ENCODE measurements around the gene MRPS18B.

Gene MRPS18B

DNA sequence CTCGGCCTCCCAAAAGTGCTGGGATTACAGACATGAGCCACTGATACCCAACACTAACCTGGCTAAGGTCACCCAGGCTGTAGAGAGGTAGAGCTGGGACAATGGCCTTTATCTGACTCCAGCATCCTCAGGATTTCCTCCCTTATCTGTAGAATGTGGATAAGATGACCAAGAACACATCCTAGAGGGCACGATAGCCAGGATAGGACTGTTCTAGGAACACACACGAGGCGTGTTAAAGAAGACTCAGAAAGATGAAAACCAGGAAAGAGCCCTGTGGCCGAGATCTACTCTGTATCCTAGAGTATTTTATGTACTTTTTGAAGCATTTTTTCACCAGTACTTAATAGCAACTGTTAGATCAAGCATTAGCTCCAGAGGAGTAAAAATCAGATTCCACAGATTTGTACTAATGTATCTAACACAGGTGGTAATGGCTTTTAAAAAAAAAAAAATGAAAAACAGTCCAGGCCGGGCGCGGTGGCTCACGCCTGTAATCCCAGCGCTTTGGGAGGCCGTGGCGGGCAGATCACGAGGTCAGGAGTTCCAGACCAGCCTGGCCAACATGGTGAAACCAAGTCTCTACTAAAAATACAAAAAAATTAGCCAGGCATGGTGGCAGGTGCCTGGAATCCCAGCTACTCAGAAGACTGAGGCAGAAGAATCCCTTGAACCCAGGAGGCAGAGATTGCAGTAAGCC, 17.9 kb upstream of the MRPS18B start:
- Histone ChIP-seq H3K4me1 (ENCODE audit: insufficient read depth, low read length) (no peaks in the 10 kb centered on the region), H4K20me1 (ENCODE audit: insufficient read depth, low read length) (peaks cover 37% of the 10 kb centered on the region), H3K79me2 (ENCODE audit: insufficient read depth, low read length) (no peaks in the 10 kb centered on the region), H3K27ac (ENCODE audit: low read length) (no peak overlapping the region), H3K4me3 (ENCODE audit: low read depth in 1 of 2, low read length in 2 of 2) (no peak overlapping the region), H2AFZ (ENCODE audit: low read depth, low read length) (no peak overlapping the region), H3K9ac (ENCODE audit: low read depth, low read length) (no peak overlapping the region), H3K4me2 (ENCODE audit: insufficient read depth, low read length) (no peak overlapping the region), H3K27me3 (ENCODE audit: insufficient read depth, low read length, poor library complexity) (no peaks in the 10 kb centered on the region), H3K36me3 (ENCODE audit: insufficient read depth, low read length) (peaks cover 55% of the 10 kb centered on the region), H3K9me3 (ENCODE audit: insufficient read depth, low read length, severe bottlenecking) (no peaks in the 10 kb centered on the region)
- DNase-seq (no peak), ATAC-seq (ENCODE audit: insufficient read depth, low read depth) (no peak)
- TF ChIP-seq CTCF (IDR thresholded peaks at IDR 0.05; ENCODE audit: borderline replicate concordance, extremely low read depth, low read length, poor library complexity, severe bottlenecking) (no peak), EZH2 (IDR thresholded peaks at IDR 0.05; ENCODE audit: borderline replicate concordance, low read depth, low read length, severe bottlenecking) (no peak)

GRCh38 chr6:30600451-30600961, 17.1 kb upstream of the MRPS18B start:
- no peaks in the 10 kb centered on the region for H3K9me3 ChIP-seq (ENCODE audit: insufficient read depth, low read length, severe bottlenecking)
- H3K4me2 ChIP-seq (ENCODE audit: insufficient read depth, low read length): no peak overlapping the region
- ATAC-seq (ENCODE audit: insufficient read depth, low read depth) (no peak), DNase-seq (no peak)
- no peak overlapping the region for H2AFZ ChIP-seq (ENCODE audit: low read depth, low read length)
- no peak overlapping the region for H3K9ac ChIP-seq (ENCODE audit: low read depth, low read length)
- TF ChIP-seq EZH2 (IDR thresholded peaks at IDR 0.05; ENCODE audit: borderline replicate concordance, low read depth, low read length, severe bottlenecking) (no peak), CTCF (IDR thresholded peaks at IDR 0.05; ENCODE audit: borderline replicate concordance, extremely low read depth, low read length, poor library complexity, severe bottlenecking) (no peak)
- peaks cover 37% of the 10 kb centered on the region for H4K20me1 ChIP-seq (ENCODE audit: insufficient read depth, low read length)
- H3K27ac ChIP-seq (ENCODE audit: low read length): no peak overlapping the region
- H3K79me2 ChIP-seq (ENCODE audit: insufficient read depth, low read length): no peaks in the 10 kb centered on the region
- H3K4me3 ChIP-seq (ENCODE audit: low read depth in 1 of 2, low read length in 2 of 2): no peak overlapping the region
- peaks cover 56% of the 10 kb centered on the region for H3K36me3 ChIP-seq (ENCODE audit: insufficient read depth, low read length)
- no peaks in the 10 kb centered on the region for H3K27me3 ChIP-seq (ENCODE audit: insufficient read depth, low read length, poor library complexity)
- no peaks in the 10 kb centered on the region for H3K4me1 ChIP-seq (ENCODE audit: insufficient read depth, low read length)

DNA sequence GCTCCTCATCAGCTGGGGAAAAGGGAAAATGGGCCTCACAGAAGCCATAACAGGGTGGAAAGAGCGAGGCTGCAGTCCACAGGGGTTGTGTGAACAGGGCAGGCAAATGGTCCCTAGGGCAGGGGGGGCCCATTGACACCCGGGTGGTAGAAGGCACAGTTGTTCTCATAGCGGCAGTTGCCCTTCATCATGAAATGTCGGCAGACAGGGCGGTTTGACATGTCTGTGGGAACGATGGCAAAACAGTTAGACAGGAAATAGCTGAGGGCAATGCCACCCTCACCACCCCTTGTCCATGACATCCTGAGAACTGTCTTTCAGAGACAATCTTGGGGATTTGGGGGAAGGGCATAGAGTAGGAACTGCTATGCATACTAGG, 16.2 kb upstream of the MRPS18B start:
- Histone ChIP-seq H3K27ac (ENCODE audit: low read length) (peak overlapping the region; percentile 16; the same call in 1 of the 2 replicates), H3K9ac (ENCODE audit: low read depth, low read length) (no peak overlapping the region), H3K79me2 (ENCODE audit: insufficient read depth, low read length) (peaks cover 2% of the 10 kb centered on the region; the same call in 1 of the 2 replicates), H3K4me1 (ENCODE audit: insufficient read depth, low read length) (no peaks in the 10 kb centered on the region), H3K4me3 (ENCODE audit: low read depth in 1 of 2, low read length in 2 of 2) (no peak overlapping the region), H4K20me1 (ENCODE audit: insufficient read depth, low read length) (peaks cover 37% of the 10 kb centered on the region), H3K4me2 (ENCODE audit: insufficient read depth, low read length) (no peak overlapping the region), H3K36me3 (ENCODE audit: insufficient read depth, low read length) (peaks cover 63% of the 10 kb centered on the region), H3K9me3 (ENCODE audit: insufficient read depth, low read length, severe bottlenecking) (no peaks in the 10 kb centered on the region), H2AFZ (ENCODE audit: low read depth, low read length) (no peak overlapping the region), H3K27me3 (ENCODE audit: insufficient read depth, low read length, poor library complexity) (no peaks in the 10 kb centered on the region)
- TF ChIP-seq CTCF (IDR thresholded peaks at IDR 0.05; ENCODE audit: borderline replicate concordance, extremely low read depth, low read length, poor library complexity, severe bottlenecking) (no peak), EZH2 (IDR thresholded peaks at IDR 0.05; ENCODE audit: borderline replicate concordance, low read depth, low read length, severe bottlenecking) (no peak)
- peak; percentile 43 for ATAC-seq (ENCODE audit: insufficient read depth, low read depth)
- DNase-seq: peak; percentile 67

All from DND-41 (cell line).